GM06990 (cell line): ENCODE data around the gene AUNIP.
A peak's percentile ranks its signal among the peaks of the same experiment; 100 is the strongest.

Experiments
- DNase-seq: peaks from one replicate; pipeline ENCODE4 v3.0.0-alpha.2; 2011; ENCODE audit not compliant: insufficient read length; ENCODE audit errors: extremely low read depth
- H3K27me3 ChIP-seq: replicated peaks from 2 replicates; pipeline ENCODE4 v1.6.0; 2011; ENCODE audit warnings: low read length; ENCODE audit not compliant: control insufficient read depth, insufficient read depth
- H3K36me3 ChIP-seq: 2 replicates; pipeline ENCODE4 v1.5.1; 2011; ENCODE audit warnings: low read length; ENCODE audit not compliant: control insufficient read depth, insufficient read depth
- H3K4me3 ChIP-seq: replicated peaks from 2 replicates; pipeline ENCODE4 v1.5.1; 2011; ENCODE audit warnings: low read depth, mild to moderate bottlenecking, control low read depth, low read length
- TF ChIP-seq, protein P1 (sequence below): IDR thresholded peaks from 2 replicates; pipeline ENCODE4 v1.5.1; 2011; ENCODE audit warnings: low read length, control low read depth, mild to moderate bottlenecking, inconsistent platforms; ENCODE audit not compliant: insufficient read depth, poor library complexity, severe bottlenecking

AUNIP gene

DNA sequence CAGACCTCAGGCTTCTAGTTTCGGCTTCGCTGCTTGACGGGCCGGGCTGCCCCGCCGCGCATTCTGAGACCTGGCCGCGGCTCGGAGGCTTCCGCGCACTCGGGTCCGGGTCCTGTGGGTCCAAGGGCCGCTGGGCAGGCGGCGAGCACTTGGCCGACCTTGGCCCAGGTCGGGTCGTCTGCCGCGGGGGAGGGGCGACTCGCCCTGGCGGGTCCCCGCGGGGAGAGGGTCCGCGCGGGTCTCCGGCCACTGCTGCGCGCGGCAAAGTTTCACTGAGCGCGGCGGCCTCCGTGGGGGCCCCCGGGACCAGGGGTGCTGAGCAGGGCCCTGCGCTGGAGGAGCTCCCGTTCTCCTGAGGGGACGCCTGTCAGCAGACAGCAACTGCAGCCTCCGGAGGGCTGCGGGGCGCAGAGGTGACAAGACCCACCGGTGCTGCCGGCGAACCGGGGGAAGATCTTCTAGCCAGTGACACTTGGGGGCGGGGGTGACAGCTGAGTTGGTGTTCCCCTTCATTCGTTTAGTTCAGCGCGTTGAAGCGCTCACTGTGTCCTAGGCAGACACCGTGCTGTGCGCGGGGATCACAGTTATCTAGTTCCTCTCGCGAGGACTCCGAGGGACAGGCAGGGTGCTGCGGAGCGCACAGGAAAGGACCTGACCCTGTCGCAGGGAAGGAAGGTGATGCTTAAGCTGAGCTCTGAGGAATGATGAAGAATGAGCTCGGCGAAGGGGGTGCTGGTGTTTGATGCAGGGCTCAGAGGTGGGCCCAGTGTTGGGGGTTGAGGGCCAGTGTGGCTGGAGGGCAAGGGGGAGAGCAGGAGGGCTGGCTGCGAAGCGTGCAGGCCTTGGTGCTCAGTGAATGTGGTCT lies 38.8 kb downstream of the AUNIP start:
- Histone ChIP-seq H3K4me3 (peak overlapping the region; percentile 72), H3K27me3 (no peaks in the 10 kb centered on the region), H3K36me3 (no peaks in the 10 kb centered on the region)
- peak; percentile 81 for DNase-seq
- TF ChIP-seq, protein P1, sequence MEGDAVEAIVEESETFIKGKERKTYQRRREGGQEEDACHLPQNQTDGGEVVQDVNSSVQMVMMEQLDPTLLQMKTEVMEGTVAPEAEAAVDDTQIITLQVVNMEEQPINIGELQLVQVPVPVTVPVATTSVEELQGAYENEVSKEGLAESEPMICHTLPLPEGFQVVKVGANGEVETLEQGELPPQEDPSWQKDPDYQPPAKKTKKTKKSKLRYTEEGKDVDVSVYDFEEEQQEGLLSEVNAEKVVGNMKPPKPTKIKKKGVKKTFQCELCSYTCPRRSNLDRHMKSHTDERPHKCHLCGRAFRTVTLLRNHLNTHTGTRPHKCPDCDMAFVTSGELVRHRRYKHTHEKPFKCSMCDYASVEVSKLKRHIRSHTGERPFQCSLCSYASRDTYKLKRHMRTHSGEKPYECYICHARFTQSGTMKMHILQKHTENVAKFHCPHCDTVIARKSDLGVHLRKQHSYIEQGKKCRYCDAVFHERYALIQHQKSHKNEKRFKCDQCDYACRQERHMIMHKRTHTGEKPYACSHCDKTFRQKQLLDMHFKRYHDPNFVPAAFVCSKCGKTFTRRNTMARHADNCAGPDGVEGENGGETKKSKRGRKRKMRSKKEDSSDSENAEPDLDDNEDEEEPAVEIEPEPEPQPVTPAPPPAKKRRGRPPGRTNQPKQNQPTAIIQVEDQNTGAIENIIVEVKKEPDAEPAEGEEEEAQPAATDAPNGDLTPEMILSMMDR: no peak

DNA sequence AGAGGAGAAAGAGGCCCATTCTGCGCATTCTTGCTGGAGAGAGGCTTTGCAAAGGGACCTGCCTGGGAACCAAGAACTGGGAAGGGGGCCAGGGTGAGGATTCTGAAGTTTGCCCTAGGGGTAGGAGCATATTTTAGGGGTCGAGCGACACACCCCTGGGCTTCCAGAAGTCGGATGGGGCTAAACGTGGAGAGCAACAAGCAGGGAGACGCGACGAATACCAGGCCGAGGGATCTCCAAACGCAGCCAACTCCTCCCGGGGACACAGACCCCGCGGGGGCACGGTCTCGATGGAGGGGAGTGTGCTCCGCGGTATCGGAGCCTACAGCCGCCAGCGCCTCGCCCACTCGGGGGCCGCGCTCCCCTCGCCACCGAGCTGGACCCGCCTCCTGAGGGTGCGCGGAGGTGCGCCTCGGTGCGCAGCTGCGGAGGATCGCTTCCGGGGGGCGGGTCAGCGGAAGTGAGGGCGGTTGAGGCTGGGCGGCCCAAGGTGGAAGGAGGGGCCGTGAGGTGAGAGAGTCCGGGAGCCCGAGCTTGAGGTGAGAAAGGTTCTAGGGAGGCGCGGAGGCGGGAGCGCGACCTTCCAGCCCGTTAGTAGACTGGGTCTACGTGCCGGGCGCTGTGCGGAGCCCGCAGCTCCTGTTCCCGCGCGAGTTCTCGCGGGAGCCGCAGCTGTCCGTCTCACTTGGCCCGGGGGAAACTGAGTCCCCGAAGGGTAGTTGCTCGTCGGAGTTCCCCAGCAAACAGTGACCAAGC lies 39.6 kb downstream of the AUNIP start, which contains the start of gene MTFR1L:
Gene MTFR1L, plus strand, starts transcription at position 464 of the 756 bp plus-strand sequence. CDS start 3,151 bp downstream, outside the sequence.
- TF ChIP-seq, protein P1: no peak
- peak; percentile 92 for DNase-seq
- H3K4me3 ChIP-seq: peak within 1 kb of the TSS; percentile 72
- H3K27me3 ChIP-seq: no peaks in the 10 kb centered on the region
- no peaks in the 10 kb centered on the region for H3K36me3 ChIP-seq

DNA sequence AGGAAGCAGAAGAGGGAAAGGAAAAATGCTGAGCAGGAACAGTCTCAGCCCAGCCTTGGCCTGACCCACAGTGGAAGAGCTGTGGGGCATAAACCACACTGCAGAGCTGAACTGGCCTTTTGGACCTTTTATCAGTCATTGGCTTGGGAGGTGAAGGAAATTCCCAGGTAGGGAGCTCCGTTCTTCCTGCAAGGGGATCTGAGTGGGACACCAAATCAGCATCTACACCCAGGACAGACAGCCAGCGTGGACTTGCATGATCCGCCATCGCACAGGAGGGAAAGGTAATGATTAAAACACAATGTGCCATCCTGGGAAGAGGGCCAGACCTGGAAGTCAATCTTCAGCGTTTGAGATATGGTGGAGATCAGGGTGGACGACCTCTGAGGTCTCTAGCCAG lies 40.7 kb downstream of the AUNIP start:
- no peaks in the 10 kb centered on the region for H3K36me3 ChIP-seq
- no peak for DNase-seq
- no peak overlapping the region for H3K4me3 ChIP-seq
- no peaks in the 10 kb centered on the region for H3K27me3 ChIP-seq
- TF ChIP-seq, protein P1: no peak

DNA sequence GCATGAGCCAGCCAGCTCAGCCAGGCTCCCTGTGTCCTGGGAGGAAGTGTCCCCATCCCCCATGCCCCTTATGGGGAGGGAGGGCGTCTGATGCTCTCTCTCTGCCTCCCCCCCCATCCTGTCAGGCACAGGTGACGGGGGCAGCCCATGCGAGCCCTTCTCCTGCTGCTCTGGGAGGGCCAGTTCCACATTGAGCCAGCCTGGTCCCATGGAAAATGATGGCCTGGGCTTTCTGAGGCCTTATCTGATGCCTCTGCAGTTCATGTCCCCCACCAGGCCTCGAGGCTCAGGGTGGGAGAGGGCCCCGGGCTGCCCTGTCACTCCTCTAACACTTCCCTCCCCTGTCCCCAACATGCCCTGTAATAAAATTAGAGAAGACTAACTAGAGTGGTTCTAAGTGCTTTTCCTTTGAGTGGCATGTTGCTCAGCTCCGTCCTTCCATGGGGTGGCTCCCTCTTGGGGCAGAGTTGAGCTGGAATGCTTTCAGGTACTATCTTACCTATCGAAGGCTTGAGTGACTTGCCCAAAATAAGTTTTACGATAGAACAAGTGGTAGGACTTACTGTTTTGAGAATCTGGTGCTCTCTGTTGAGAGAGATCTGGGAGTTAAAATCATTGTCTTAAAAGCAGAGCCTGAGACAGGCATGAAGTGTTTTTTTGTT lies 41.3 kb downstream of the AUNIP start:
- Histone ChIP-seq H3K27me3 (no peaks in the 10 kb centered on the region), H3K36me3 (no peaks in the 10 kb centered on the region), H3K4me3 (no peak overlapping the region)
- TF ChIP-seq, protein P1: no peak
- DNase-seq: no peak

DNA sequence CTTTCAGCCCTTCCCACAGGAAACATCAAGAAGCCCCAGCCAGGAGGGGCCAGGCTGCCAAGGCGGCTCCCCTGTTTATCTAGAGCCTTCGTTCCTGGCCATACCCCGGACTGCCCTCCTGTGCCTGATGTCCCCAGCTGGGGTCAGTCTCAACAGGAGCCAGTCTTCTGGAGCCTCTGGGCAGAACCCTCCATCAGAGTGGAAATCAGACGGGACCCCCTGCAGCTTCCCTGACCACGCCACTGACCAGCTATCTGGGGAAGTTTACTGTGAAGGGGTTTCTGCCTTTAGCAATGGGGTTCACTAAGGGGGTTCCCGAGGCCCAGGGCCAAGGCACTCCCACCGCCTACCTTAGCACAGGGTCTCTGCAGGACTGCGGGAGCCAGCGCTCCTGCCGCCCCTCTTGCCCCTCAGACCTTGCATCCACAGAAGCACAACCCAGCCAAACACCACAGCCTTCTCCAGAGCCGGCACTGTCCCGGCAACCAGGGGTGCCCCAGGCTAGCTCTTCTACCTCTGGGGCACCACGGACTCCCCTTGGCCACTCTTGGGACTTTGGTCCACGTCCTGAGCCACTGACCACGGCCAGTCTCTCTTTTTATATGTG lies 43.0 kb downstream of the AUNIP start:
- TF ChIP-seq, protein P1: no peak
- no peak for DNase-seq
- H3K27me3 ChIP-seq: no peaks in the 10 kb centered on the region
- no peaks in the 10 kb centered on the region for H3K36me3 ChIP-seq
- no peak overlapping the region for H3K4me3 ChIP-seq
